ENCODE measurements around the gene ECT2.
A peak's percentile ranks its signal among the peaks of the same experiment; 100 is the strongest.
"Not testable (repeated sequence)": the region's sequence is repeated elsewhere in the genome, so short reads cannot be mapped to it uniquely, and the experiment has no call there.

Gene ECT2

DNA sequence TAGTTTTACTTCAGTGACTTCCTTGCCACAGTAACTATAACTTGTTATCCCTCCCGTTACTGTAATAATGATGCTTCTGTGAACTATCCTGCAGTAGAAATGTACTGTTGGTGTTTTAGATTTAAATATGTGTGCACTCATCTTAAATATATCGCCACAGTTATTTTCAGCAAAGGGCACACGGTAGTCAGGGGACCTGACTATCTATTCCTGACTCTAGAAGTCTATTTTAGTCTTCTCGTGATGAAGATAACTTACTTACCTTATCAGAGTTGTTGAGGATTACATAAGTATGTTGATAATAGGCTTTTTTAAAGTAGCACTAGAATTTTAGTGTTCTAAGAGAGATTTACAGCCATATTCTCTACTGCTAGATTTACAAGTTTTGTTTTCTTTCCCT is 65.3 kb downstream of the ECT2 start:
- DNase-seq, result no peak

DNA sequence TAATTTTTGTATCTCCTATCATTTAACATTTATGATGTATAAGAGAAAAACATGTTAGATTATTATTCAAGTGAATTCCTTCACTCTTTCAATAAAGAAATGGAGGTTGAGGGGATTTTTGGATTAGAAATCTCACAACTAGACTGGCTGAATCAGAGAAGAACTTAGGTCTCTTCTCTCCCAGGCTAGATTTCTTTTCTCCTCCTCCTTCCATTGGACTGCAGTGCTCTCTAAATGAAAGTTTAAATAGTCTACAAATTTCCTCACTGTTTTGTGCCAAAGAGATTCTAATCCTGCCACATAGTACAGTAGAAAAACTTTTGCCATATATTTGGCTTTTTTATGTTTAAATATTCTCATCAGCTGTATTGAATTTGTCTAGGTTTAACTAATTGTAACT is 65.8 kb downstream of the ECT2 start:
- DNase-seq, result no peak

DNA sequence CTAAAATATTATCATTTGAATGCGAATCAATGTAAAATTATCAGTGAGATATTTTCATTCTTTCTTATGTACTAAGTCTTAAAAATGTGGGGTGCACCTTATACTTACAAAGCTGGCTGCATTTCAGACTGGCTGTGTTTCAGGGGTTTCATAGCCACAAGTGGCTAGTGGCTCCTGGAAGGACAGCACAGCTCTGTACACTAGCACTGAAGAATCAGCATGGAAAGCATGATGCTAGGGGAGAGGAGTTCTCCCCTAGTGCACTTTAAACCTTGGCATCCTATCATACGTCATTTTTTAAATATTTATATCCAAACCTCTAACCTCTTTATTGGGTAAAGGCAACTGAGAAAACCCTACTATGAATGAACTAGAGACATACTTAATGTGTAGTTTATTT is 66.4 kb downstream of the ECT2 start:
- DNase-seq, result no peak

DNA sequence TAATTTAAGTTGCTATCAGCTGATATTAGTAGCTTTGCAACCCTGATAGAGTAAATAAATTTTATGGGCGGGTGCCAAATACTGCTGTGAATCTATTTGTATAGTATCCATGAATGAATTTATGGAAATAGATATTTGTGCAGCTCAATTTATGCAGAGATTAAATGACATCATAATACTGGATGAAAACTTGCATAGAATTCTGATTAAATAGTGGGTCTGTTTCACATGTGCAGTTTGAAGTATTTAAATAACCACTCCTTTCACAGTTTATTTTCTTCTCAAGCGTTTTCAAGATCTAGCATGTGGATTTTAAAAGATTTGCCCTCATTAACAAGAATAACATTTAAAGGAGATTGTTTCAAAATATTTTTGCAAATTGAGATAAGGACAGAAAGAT is 70.0 kb downstream of the ECT2 start:
- DNase-seq, result peak; percentile 23

DNA sequence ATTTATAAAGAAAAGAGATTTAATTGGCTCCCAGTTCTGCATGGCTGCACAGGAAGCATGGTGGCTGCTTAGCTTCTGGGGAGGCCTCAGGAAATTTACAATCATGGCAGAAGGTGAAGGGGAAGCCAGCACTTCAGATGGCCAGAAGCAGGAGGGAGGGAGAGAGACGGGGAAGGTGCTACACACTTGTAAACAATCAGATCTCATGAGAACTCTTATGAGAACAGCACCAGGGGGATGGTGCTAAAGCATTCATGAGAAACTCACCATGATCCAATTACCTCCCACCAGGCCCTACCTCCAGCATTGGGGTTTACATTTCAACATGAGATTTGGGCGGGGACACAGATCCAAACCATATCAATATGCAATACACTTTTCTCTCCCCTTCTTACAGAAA is 73.7 kb downstream of the ECT2 start:
- DNase-seq, result no peak

DNA sequence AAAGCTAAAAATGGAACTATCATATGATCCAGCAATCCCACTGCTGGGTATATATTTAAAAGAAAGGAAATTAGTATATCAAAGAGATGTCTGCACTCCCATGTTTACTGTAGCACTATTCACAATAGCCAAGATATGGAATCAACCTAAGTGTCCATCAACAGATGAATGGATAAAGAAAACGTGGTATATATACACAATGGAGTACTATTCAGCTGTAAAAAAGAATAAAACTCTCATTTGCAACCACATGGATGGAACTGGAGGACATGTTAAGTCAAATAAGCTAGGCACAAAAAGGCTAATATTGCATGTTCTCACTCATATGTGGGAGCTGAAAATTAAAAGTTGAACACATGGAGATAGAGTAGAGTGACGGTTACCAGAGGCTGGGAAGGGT is 76.7 kb downstream of the ECT2 start:
- DNase-seq, result not testable (repeated sequence)

DNA sequence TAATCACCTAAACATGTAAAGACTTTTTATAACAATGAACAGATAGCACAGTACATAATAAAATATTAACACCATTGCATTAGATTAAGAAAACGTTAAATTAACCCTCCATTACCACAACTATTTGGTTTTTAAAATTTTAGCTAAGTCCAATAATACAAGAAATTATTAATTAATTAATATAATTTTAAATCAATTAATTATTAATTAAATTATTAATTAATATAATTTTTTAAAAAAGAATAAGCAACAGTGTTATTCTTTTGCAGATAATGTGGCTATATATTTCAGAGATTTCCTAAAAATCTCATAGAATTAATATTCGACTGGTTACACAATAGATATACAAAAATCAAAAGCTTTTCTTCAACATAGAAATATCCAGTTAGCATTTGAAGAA is 82.5 kb downstream of the ECT2 start:
- DNase-seq, result no peak

DNA sequence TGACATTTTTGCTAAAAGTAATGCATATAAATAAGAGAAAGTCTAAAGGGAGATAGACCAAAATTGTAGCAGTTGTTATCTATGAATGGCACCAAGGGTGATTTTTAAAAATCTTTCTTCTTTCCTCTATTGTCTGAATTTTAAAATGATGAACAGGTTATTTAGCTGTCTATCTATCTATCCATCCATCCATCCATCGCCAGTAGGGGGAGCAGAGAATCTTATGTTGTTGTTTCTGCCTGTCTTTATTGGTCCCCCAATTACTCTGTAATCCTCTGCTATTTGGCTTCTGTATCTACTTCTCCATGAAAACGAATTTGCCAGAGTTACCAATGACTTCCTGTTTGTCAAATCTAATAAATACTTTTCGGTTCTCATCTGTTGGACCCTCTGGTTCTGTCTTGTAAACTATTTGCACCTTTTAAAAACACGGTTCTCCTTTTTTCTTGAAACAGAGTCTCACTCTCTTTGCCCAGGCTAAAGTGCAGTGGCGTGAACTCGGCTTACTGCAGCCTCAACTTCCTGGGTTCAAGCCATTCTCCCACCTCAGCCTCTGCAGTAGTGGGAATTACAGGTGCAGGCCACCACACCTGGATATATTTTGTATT is 86.0 kb downstream of the ECT2 start:
- peak; percentile 93 for DNase-seq

DNA sequence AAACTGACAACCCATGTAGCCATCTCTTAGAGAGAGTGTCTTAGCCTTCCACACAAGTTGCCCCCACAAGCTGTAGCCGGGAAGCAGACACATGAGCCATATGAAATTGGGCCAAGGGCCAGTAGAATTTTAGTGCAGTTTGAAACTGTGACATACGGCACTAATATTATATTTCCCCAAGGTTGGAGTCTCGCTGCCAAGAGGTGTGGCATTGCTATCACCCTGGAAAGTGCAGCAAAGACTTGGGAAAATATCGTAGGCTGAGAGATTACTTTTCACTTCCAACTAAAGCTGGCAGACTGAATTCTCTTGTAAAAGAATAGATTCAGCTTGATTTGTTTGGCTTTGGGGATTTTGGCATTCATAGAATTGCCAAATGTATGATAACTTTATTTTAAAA is 89.2 kb downstream of the ECT2 start:
- no peak for DNase-seq

DNA sequence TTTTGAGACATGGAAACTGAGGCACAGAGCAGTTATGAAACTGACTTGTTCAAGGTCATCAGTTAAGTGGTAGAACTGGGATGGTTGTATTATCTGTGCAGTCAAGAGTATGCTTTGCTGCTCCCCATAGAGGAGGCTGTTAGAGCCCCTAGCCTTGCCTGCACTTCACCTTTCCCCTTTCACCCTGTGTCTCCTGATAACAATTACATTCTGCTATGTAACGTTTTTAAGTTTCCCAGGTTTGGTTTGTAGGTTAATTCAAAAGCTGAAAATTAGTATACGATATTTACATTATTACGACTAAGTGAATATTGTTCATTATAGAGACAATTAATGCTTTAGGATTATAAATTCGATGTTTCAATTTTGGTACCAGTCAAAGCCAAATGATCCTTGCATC is 89.9 kb downstream of the ECT2 start:
- no peak for DNase-seq

DNA sequence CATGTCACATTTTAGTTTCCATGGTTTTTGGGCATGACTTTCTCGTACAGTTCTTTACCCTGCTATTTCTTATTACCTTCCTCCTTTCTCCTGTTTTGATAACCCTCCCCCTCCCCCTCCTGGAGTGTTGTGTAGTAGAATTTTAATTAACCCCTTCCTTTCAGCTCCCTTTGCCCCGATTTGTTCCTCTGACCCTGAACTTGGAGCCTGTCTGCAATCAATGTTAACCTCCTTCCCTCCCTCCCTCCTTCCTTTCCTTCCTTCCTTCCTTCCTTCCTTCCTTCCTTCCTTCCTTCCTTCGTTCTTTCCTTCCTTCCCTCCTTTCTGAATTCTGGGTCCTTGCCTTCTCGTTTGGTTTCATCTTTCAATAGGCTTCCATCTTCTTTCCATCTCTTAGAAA is 90.4 kb downstream of the ECT2 start:
- DNase-seq, result no peak

DNA sequence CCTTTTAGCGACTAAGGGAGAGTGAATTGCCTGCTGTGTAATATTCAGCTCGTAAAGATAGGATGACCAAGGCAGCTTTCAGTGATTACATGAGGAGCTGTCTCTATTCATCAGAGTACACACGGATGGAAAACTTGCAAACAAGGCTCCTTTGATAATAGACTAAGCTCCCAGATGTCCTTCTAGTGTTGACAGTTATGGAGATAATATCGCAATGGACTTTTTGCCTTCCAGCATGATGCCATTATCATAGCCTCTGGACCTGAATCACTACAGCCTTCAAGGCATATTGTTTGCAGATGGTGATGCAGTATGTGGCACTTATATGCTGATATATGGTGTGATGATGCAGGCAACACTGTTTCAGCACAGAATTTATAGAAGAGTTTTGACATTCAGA is 93.9 kb downstream of the ECT2 start:
- peak; percentile 96 for DNase-seq

DNA sequence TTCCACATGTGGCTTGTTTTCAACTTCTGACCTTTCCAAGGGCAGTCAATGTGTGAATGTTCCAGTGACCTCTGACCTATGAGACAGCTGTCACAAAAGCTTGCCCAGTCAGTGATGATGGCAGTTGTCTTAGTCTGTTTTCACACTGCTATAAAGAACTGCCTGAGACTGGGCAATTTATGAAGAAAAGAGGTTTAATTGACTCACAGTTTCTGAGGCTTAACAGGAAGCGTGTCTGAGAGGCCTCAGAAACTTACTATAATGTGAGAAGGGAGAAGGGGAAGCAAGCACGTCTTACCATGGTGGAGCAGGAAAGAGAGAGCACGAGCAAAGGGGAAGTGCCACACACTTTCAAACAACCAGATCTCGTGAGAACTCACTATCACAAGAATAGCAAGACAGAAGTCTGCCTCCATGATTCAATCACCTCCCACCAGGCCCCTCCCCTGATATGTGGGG is 95.6 kb downstream of the ECT2 start:
- DNase-seq, result peak; percentile 18

DNA sequence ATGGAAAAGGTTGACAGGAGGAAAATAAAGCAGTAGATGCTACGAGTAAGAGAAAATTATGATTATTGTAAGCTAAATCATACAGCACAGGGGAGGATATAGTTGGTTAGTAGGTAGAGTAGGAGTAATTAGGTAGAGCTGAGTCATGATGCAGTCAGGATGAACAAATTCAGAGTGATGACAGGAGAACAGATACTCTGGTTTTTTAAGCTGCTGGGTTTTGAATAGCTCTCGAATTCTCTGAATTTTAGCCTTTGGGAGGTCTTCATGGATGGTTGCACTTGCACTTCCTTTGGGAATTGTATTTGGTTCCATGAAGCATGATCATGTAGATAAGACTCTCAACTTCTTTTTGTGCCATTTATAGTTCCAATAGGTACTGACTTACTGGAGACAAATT is 96.2 kb downstream of the ECT2 start:
- DNase-seq, result peak; percentile 36

DNA sequence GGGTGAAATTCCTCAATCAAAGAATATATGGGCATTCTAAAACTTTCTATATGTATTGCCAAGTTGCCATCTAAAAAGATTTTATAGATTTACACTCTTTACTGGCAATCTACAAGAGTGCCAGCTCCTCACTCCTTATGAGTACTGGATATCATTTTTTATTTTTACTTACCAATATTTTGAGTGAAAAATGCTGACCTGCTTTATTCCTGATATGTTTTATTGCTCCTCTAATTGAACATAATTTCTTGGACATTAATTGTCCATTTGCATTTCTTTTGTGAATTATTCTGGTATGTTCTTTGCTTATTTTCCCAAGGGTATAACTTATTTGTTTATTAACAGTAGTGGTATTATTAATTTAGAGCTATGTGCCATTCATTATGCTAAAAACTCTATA is 96.8 kb downstream of the ECT2 start:
- no peak for DNase-seq

DNA sequence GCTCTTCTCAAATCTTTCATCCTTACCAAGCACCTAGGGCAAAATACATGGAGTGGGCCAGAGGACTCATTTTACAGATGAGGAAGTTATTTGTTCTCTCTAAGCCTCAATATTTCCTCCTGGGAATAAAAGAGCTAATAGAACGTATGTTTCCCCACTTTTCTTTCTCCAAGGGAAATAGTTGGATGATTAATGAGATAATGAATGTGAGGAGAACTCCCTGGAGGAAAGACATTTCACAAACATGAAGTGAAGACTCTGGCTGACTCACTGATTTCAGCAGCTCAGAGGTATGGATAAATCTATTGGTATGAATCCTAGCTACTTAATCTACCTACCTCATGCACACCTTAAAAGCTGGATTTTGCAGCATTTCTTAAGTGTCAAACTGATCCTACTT is 98.4 kb downstream of the ECT2 start:
- no peak for DNase-seq

DNA sequence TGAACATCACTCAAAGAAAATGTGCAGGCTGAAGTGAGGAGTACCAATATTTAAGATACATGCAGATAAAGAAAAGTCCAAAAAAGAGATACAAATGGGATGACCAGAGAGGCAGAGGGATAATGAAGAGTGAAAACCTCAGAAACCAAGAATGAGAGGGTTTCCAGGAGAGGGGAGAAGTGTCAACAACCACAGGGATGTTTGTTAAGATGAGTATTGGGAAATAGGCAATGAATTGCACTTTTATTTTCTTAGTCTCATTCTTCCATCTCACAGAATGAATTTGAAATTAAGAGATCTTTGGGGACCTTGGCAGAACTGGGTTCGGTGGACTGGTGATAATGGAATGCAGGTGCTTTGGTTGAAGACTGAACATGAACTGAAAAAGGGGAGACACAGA is 102.5 kb downstream of the ECT2 start:
- DNase-seq, result no peak

DNA sequence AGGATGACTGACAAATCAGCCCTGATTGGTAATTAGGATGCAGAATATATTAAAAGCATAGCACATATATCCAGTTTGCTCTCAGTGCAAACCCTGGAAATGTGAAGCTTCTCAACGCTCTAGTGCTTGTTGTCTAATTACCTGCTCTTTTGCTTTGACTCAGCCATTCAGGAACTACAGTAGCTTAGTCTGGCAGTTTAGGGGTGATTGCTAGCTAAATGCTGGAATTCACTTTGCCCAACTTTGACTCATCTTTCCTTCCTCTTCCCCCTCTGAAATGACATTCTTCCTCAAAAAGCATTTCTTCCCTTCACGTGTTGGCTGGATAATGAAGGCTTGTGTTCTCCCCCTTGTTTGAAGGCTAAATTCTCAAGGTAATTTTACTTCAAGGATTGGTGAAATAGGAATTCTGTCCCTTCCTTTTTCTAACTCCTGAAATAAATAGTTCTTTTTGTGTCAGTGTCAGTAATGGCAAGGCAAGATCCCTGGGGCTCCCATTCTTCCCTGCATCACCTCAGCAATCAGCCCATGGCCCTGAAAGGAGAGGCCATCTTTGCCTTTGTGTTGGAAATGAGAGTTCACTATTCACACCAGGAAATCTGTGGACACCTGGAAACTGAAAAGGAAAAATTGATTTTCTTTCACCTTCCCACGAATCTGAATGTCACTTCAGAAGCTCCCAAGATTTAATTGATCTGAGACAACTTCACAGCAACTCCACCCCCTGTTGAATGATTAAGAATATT is 103.6 kb downstream of the ECT2 start:
- peak; percentile 98 for DNase-seq

DNA sequence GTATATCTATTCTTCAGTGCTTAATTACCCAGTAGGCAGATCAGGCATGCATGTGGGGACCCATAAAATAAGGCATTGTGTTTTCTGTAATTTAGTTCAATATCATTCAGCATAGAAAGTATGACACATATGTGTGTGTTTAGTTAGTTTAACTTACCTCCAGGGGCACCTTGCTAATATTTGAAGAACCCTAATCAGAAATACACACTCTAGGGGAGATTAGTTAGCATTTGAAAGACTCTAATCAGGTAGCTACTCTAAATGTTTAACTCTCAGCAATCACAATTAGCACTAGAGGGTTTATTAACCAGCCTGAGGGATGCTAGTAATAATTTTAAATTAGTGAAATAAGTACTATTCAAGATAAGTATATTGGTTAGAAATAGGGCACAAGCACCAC is 104.5 kb downstream of the ECT2 start:
- DNase-seq, result peak; percentile 86

DNA sequence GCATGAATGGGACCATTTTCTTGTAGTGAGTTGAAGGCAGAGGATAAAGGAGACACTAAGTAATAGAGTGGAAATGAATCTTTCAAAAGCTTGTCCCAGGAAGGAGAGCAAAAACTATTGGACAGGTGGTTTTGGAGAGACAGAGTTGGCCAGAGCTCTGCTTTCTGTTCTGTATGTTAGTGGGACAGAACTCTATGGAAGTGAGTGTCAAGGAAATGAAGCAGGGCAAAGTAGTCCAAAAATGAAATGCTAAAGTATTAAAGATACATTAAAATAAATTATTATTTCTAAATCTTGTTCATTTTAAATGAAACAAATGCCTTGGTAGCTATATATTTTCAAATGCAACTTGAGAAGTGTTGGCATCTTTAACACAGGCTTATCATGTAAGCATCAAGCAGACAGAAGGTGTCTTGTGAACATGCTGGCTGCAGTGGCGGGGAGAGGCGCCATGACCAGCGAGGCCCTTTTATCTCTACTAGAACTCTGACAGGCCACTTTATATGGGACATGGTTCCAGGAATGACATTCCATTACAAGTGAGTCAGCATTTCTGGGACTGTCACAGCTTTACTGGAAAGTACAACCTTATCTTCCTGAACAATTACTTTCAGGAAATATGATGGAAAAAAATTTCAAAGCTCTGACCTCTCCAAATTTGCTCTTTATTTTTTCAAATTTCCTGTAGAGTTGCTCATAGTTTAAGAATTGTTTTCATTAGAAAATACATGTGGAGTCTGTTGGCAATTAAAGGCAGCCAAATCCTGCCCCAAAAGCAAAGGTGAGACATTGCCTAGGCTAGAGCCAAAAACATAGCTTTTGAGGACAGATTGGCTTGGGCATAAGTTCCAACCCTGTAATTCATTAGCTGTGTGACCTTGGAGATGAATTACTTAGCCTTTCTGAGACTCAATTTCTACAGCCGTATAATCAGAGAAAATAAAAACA is 106.5 kb downstream of the ECT2 start:
- DNase-seq, result no peak

DNA sequence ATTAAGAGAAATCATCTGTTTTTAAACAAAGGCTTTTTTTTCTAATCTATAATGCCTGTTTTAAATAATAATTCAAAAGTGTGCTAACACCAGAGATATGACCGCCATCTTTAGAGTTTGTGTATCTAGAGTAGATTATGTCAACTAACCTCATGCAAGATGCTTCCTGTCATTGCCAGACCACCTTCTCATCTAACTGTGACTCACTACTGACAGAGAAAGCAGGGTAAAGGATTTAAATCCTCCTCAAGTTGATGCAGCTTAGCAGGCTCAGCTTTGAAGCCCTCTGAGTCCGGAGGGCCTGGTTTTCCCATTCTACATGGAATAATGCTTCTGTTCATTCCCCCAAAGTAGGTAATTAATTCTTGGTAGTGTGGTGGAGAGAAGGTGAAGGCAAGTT is 108.5 kb downstream of the ECT2 start:
- DNase-seq, result no peak

DNA sequence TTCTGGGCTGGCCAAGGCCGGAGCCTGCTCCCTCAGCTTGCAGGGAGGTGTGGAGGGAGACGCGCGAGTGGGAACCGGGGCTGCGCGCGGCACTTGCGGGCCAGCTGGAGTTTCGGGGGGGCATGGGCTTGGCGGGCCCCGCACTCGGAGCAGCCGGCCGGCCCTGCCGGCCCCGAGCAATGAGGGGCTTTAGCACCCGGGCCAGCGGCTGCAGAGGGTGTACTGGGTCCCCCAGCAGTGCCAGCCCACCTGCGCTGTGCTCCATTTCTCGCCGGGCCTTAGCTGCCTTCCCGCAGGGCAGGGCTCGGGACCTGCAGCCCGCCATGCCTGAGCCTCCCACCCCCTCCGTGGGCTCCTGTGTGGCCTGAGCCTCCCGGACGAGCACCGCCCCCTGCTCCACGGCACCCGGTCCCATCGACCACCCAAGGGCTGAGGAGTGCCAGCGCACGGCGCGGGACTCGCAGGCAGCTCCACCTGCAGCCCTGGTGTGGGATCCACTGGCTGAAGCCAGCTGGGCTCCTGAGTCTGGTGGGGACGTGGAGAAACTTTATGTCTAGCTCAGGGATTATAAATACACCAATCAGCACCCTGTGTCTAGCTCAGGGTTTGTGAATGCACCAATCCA is 116.3 kb downstream of the ECT2 start:
- not testable (repeated sequence) for DNase-seq

DNA sequence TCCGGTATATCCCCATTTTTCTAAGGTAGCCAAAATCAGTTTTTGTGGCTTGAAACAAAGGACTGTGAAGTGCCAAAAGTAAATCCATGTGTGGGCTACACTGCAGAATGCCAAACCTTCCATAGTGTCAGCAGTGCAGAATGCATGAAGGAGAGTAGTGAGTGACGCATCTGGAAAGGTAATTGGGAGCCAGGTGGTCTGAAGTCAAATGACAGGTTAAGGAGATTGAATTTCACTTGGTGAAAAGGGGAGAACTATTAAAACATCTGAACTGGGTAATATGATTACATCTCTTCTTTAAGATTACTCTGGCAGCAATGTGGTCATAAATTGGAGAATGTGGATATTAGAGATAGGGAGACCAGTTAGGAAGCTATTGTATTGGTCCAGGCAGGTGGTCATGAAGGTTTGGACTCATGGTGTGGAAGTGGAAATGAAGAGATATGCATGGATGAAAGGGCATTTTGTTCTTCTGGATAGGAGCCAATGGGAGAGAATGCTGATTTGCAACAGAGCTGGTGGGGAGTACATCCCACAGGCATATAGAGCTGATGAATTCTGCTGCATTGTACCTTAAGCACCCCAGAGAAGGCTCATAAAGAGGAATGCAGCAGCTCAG is 118.2 kb downstream of the ECT2 start:
- DNase-seq, result peak; percentile 99

Data from NCI-H146 (cell line).